ENCODE data around the gene CCP110. TPM values are rescaled to one million over a fixed set of nuclear protein-coding genes. Genes with fewer than 3 reads are reported as not detected.

CCP110 gene
- total and polyA plus RNA-seq, 2 donors from 2014 or later, result 3.5 to 14.5 TPM

- intact Hi-C loops (cut with DNase I), result no loop called here
- H3K4me1 ChIP-seq (ENCODE audit: control insufficient read depth in 2 of 3, insufficient read depth in 2 of 3, low read depth in 1 of 3, low read length in 3 of 3), result no peaks in the 10 kb centered on the region
- no peak for DNase-seq
- FAIRE-seq, result no peak
- H3K36me3 ChIP-seq (ENCODE audit: control insufficient read depth in 2 of 3, insufficient read depth in 3 of 3, low read length in 3 of 3), result no peaks in the 10 kb centered on the region
- H3K27me3 ChIP-seq (ENCODE audit: control insufficient read depth, insufficient read depth, low read length), result no peaks in the 10 kb centered on the region
- no peaks in the 10 kb centered on the region for H3K9me3 ChIP-seq (ENCODE audit: control insufficient read depth in 2 of 3, insufficient read depth in 1 of 3, low read length in 3 of 3)
- H3K27ac ChIP-seq (ENCODE audit: low read depth in 2 of 2, low read length in 2 of 2), result no peak overlapping the region
- no peak for TF ChIP-seq CTCF (IDR thresholded peaks at IDR 0.05; ENCODE audit: borderline replicate concordance, extremely low read depth, insufficient read depth)
- H3K4me3 ChIP-seq (ENCODE audit: low read length in 3 of 3), result no peak overlapping the region
- H3K9ac ChIP-seq (ENCODE audit: low read length in 3 of 3), result no peak overlapping the region
Measured at GRCh38 chr16:19484096-19484495, 39.6 kb upstream of the CCP110 start.

- no peak overlapping the region for H3K27ac ChIP-seq (ENCODE audit: low read depth in 2 of 2, low read length in 2 of 2)
- intact Hi-C loops (cut with DNase I), result no loop called here
- no peak for TF ChIP-seq CTCF (IDR thresholded peaks at IDR 0.05; ENCODE audit: borderline replicate concordance, extremely low read depth, insufficient read depth)
Measured at GRCh38 chr16:19485611-19486010, 38.1 kb upstream of the CCP110 start.

GRCh38 chr16:19486051-19486450, 37.7 kb upstream of the CCP110 start:
- intact Hi-C loops (cut with DNase I), result no loop called here
- FAIRE-seq (no peak), DNase-seq (no peak)
- TF ChIP-seq CTCF (IDR thresholded peaks at IDR 0.05; ENCODE audit: borderline replicate concordance, extremely low read depth, insufficient read depth), result no peak
- H3K9ac ChIP-seq (ENCODE audit: low read length in 3 of 3), result no peak overlapping the region
- no peak overlapping the region for H3K4me3 ChIP-seq (ENCODE audit: low read length in 3 of 3)
- H3K27me3 ChIP-seq (ENCODE audit: control insufficient read depth, insufficient read depth, low read length), result no peaks in the 10 kb centered on the region
- no peaks in the 10 kb centered on the region for H3K4me1 ChIP-seq (ENCODE audit: control insufficient read depth in 2 of 3, insufficient read depth in 2 of 3, low read depth in 1 of 3, low read length in 3 of 3)
- H3K27ac ChIP-seq (ENCODE audit: low read depth in 2 of 2, low read length in 2 of 2), result no peak overlapping the region
- no peaks in the 10 kb centered on the region for H3K36me3 ChIP-seq (ENCODE audit: control insufficient read depth in 2 of 3, insufficient read depth in 3 of 3, low read length in 3 of 3)
- H3K9me3 ChIP-seq (ENCODE audit: control insufficient read depth in 2 of 3, insufficient read depth in 1 of 3, low read length in 3 of 3), result no peaks in the 10 kb centered on the region

More at GRCh38 chr16:19485611-19486010, 38.1 kb upstream of the CCP110 start:
- Histone ChIP-seq H3K4me1 (ENCODE audit: control insufficient read depth in 2 of 3, insufficient read depth in 2 of 3, low read depth in 1 of 3, low read length in 3 of 3) (no peaks in the 10 kb centered on the region), H3K9ac (ENCODE audit: low read length in 3 of 3) (no peak overlapping the region), H3K36me3 (ENCODE audit: control insufficient read depth in 2 of 3, insufficient read depth in 3 of 3, low read length in 3 of 3) (no peaks in the 10 kb centered on the region), H3K9me3 (ENCODE audit: control insufficient read depth in 2 of 3, insufficient read depth in 1 of 3, low read length in 3 of 3) (no peaks in the 10 kb centered on the region), H3K27me3 (ENCODE audit: control insufficient read depth, insufficient read depth, low read length) (no peaks in the 10 kb centered on the region), H3K4me3 (ENCODE audit: low read length in 3 of 3) (no peak overlapping the region)
- FAIRE-seq (no peak), DNase-seq (no peak)

GRCh38 chr16:19486750-19487325, 36.9 kb upstream of the CCP110 start:
- Histone ChIP-seq H3K27me3 (ENCODE audit: control insufficient read depth, insufficient read depth, low read length) (no peaks in the 10 kb centered on the region), H3K36me3 (ENCODE audit: control insufficient read depth in 2 of 3, insufficient read depth in 3 of 3, low read length in 3 of 3) (no peaks in the 10 kb centered on the region), H3K4me1 (ENCODE audit: control insufficient read depth in 2 of 3, insufficient read depth in 2 of 3, low read depth in 1 of 3, low read length in 3 of 3) (no peaks in the 10 kb centered on the region), H3K9ac (ENCODE audit: low read length in 3 of 3) (no peak overlapping the region), H3K27ac (ENCODE audit: low read depth in 2 of 2, low read length in 2 of 2) (no peak overlapping the region), H3K4me3 (ENCODE audit: low read length in 3 of 3) (no peak overlapping the region), H3K9me3 (ENCODE audit: control insufficient read depth in 2 of 3, insufficient read depth in 1 of 3, low read length in 3 of 3) (no peaks in the 10 kb centered on the region)
- FAIRE-seq, result no peak
- intact Hi-C loops (cut with DNase I), result no loop called here
- no peak for TF ChIP-seq CTCF (IDR thresholded peaks at IDR 0.05; ENCODE audit: borderline replicate concordance, extremely low read depth, insufficient read depth)
- no peak for DNase-seq

All from kidney (tissue), 14 donors.